Measurements from ENCODE around the gene UBE2G1. TPM values are rescaled to one million over a fixed set of nuclear protein-coding genes. Genes with fewer than 3 reads are reported as not detected.
A peak's percentile ranks its signal among the peaks of the same experiment; 100 is the strongest.

The UBE2G1 gene
- total RNA-seq, 4 donors from 2014 or later, result 16.5 to 51.8 (median 33.9) TPM

DNA sequence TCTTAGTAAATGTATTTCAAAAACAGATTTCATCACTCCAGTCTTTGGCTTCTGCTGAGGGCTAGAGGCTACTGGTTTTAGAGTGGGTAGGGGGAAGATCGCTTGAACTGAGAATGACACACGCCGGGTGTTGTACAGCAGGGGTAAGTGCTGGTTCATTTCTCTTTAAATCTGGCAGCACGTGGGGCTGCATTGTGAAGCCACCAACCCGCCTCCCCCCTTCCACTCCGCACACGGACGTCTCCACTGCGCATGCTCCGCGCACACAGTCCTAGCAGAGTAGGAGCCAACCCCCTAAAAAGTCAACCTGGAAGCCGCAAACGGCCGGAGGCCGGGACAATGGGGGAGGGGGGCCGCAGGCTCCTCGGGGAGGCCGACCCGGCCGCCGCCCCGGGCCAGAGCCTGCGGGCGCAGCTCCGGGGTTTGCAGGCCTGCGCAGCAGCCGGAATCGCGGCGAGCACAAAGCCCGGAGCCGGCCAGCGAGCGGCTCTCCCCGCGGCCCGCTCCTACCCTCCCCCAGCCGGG, 1.3 kb downstream of the UBE2G1 start:
- intact Hi-C loops (cut with DNase I; ENCODE audit: low total_unique reads), result no loop called here
- Histone ChIP-seq H3K4me3 (peak overlapping the region; percentile 70 to 89), H3K36me3 (no peaks in the 10 kb centered on the region), H3K4me1 (no peaks in the 10 kb centered on the region), H3K27me3 (no peaks in the 10 kb centered on the region), H3K9me3 (no peaks in the 10 kb centered on the region), H3K27ac (peak overlapping the region; percentile 96 to 97)
- peak; percentile 87 to 90 for DNase-seq
- TF ChIP-seq, protein P1, sequence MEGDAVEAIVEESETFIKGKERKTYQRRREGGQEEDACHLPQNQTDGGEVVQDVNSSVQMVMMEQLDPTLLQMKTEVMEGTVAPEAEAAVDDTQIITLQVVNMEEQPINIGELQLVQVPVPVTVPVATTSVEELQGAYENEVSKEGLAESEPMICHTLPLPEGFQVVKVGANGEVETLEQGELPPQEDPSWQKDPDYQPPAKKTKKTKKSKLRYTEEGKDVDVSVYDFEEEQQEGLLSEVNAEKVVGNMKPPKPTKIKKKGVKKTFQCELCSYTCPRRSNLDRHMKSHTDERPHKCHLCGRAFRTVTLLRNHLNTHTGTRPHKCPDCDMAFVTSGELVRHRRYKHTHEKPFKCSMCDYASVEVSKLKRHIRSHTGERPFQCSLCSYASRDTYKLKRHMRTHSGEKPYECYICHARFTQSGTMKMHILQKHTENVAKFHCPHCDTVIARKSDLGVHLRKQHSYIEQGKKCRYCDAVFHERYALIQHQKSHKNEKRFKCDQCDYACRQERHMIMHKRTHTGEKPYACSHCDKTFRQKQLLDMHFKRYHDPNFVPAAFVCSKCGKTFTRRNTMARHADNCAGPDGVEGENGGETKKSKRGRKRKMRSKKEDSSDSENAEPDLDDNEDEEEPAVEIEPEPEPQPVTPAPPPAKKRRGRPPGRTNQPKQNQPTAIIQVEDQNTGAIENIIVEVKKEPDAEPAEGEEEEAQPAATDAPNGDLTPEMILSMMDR (IDR thresholded peaks at IDR 0.05), result peak in 1 of 4 experiments; percentile 11
- TF ChIP-seq POLR2A (IDR thresholded peaks at IDR 0.05), result peak; percentile 63 to 67

DNA sequence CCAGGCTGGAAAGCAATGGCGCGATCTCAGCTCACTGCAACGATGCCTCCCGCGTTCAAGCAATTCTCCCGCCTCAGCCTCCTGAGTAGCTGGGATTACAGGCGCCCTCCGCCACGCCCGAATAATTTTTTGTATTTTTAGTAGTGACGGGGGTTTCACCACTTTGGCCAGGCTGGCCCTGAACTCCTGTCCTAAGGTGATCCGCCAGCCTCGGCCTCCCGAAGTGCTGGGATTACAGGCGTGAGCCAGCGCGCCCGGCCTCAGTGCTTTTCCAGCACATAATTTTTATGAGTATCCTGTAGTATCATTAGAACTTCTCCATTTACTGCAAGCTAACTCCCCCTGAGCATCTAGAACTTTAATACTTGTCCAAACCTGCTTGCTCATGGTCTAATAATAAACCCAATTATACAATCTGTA, 1.8 kb downstream of the UBE2G1 start:
- H3K4me3 ChIP-seq, result peak overlapping the region; percentile 70 to 89
- peak overlapping the region; percentile 96 to 97 for H3K27ac ChIP-seq
- no peaks in the 10 kb centered on the region for H3K36me3 ChIP-seq
- intact Hi-C loops (cut with DNase I; ENCODE audit: low total_unique reads), result no loop called here
- no peaks in the 10 kb centered on the region for H3K4me1 ChIP-seq
- H3K27me3 ChIP-seq, result no peaks in the 10 kb centered on the region
- no peak for TF ChIP-seq POLR2A (IDR thresholded peaks at IDR 0.05)
- TF ChIP-seq, protein P1 (IDR thresholded peaks at IDR 0.05), result no peak
- peak; percentile 20 to 25 for DNase-seq
- no peaks in the 10 kb centered on the region for H3K9me3 ChIP-seq

DNA sequence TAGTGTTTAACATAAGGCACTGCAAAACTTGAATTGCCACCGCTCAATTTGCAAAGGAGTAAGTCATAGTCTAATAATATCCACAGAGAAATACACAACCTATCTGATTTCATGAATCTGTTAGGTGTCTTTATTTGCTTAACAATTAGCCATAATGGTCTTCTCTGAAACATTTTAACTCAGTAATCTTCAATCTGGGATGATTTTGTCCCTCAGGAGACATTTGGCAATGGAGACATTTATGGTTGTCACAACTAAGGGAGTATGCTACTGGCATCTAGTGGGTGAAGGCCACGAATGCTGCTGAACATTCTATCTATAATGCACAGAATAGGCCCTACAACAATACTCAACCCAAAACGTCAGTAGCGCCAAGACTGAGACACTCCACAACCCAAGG, 4.3 kb downstream of the UBE2G1 start:
- TF ChIP-seq, protein P1 (IDR thresholded peaks at IDR 0.05), result no peak
- no peak for TF ChIP-seq POLR2A (IDR thresholded peaks at IDR 0.05)
- intact Hi-C loops (cut with DNase I; ENCODE audit: low total_unique reads), result no loop called here
- Histone ChIP-seq H3K4me1 (peaks cover 0 to 3% of the 10 kb centered on the region in 2 donors), H3K36me3 (no peaks in the 10 kb centered on the region), H3K27me3 (no peaks in the 10 kb centered on the region), H3K27ac (no peak overlapping the region), H3K4me3 (no peak overlapping the region), H3K9me3 (no peaks in the 10 kb centered on the region)
- no peak for DNase-seq

DNA sequence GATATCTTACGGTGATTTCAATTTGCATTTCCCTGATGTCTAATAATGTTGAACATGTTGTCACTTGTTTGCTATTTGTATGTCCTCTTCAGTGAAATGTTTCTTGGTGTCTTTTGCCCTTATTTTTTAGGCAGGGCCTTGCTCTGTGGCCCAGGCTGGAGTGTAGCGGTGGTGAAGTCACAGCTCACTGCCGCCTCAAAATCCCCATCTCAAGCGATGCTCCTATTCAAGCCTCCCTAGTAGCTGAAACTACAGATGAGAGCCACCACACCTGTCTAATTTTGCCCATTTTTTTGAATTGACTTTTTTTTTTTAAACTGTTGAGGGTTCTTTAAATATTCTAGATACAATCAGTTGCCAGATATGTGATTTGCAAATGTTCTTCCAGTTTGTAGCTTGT, 8.3 kb downstream of the UBE2G1 start:
- Histone ChIP-seq H3K4me1 (peaks cover 0 to 3% of the 10 kb centered on the region in 2 donors), H3K4me3 (no peak overlapping the region)
- DNase-seq, result no peak

GRCh38 chr17:4357671-4358070, 8.8 kb downstream of the UBE2G1 start:
- TF ChIP-seq, protein P1 (IDR thresholded peaks at IDR 0.05), result no peak
- no peak for TF ChIP-seq POLR2A (IDR thresholded peaks at IDR 0.05)
- intact Hi-C loops (cut with DNase I; ENCODE audit: low total_unique reads), result no loop called here
- H3K27ac ChIP-seq, result no peak overlapping the region
- no peak for DNase-seq
- H3K9me3 ChIP-seq, result no peaks in the 10 kb centered on the region
- no peak overlapping the region for H3K4me3 ChIP-seq
- H3K27me3 ChIP-seq, result no peaks in the 10 kb centered on the region
- no peaks in the 10 kb centered on the region for H3K36me3 ChIP-seq
- H3K4me1 ChIP-seq, result peaks cover 0 to 3% of the 10 kb centered on the region in 2 donors

More for the DNA sequence above, 8.3 kb downstream of the UBE2G1 start:
- Histone ChIP-seq H3K27ac (no peak overlapping the region), H3K27me3 (no peaks in the 10 kb centered on the region), H3K36me3 (no peaks in the 10 kb centered on the region), H3K9me3 (no peaks in the 10 kb centered on the region)
- intact Hi-C loops (cut with DNase I; ENCODE audit: low total_unique reads), result no loop called here
- TF ChIP-seq, protein P1 (IDR thresholded peaks at IDR 0.05), result no peak
- TF ChIP-seq POLR2A (IDR thresholded peaks at IDR 0.05), result no peak
